ENCODE data around the gene DSCAML1.
A peak's percentile ranks its signal among the peaks of the same experiment; 100 is the strongest.
"Not testable (repeated sequence)": the region's sequence is repeated elsewhere in the genome, so short reads cannot be mapped to it uniquely, and the experiment has no call there.

Gene DSCAML1

DNA sequence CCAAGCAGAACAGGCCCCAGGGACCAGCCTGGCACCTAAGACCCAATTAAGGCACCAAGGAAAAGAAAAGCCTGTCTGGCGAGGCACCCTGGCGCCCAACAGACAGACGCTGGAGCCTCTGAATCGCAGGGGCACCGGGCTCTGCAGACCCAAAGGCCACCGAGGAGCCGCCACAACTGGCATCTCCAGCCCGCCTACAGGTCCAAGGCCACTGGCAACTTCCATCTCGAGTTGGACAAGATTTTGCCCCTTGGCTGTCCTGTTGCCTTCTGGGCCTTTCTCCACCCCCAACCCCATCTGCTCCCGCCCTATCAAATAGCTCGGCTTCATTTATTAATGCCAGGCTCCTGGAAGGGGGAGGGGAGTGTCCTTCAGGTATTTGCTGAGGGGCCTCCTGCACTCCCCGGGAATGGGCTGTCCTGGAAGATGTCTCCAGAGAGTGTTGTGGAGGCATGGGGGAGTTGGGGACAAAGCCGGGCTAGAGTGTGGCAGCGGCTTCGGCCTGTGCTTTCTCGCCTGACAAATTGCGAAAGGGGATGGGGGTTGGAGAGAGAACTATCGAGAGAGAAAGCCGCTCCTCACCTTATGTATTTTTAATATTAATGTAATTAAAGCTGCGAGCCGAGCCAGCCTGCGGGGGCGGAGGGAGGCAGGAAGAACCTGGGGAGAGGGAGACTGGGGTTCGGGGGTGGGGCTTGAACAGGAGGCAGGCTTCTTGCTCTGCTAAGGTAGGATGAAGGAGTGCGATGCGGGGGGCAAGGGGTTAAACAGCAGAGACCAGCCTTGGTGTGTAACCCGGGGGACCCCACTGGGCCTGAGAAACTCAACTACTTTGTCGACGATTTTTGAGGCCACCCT is 2.0 kb downstream of the DSCAML1 start:
- DNase-seq (ENCODE audit: low spot score) = no peak

- no peak for DNase-seq (ENCODE audit: low spot score)
Observed at GRCh38 chr11:117794135-117794534, 2.9 kb downstream of the DSCAML1 start.

DNA sequence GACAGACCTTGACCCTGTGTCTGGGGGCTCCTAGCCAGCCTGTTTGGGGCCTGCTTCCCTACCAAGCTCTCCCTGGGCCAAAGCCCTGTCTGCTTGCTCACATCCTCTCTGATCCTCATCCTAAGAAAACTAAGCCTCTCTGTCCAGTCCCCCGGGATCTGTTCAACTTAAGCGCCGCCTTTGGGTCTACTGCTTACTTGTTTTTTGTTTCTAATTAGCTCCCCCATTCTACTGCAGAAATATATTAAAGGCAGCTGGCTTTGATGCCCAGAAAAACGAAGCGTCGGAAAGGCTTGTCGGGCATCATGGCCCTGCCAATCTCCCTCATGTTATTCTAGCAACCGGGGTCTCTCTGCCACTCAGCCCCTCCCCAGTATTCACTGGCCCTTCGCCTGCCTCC is 3.4 kb downstream of the DSCAML1 start:
- DNase-seq (ENCODE audit: low spot score) = no peak

DNA sequence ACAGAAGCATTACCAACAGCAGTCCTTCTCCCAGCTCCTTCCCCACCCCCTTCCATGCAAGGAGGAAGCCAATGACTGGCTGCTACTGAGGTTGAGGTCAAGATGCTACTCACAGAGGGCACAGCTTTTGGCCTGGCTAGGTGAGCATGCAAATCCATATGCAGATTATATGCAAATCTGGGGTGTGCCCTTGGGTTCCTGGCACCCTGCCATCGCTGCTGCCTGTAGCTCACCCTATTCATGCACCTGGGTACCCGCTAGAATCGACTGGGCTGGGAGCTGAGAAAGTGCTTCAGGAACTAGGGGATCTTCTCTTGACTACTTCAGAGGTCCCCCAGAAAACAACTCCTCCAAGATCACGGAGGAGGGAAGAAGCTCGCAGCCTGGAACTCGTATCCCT is 4.0 kb downstream of the DSCAML1 start:
- DNase-seq (ENCODE audit: low spot score) = peak; percentile 77

DNA sequence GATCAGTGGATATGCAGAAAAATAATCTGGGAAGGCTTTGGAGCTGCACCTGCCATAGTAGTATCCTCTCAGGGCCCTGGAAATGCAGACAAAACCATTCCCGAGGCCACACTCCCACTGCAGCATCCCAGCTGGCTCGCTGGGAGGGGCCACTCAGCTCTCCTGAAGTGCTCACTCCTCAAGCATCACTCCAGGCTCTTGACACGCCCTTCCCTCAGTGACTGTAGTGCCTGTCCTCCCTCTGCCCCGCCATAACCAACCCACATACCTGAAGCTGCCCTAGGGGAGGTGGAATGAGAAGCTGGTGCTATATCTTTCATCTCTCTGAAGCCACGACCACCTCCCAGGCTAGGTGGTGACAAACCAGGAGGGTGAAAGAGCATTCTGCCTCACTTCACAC is 4.8 kb downstream of the DSCAML1 start:
- DNase-seq (ENCODE audit: low spot score) = no peak

GRCh38 chr11:117790279-117790678 is 6.7 kb downstream of the DSCAML1 start:
- no peak for DNase-seq (ENCODE audit: low spot score)

DNA sequence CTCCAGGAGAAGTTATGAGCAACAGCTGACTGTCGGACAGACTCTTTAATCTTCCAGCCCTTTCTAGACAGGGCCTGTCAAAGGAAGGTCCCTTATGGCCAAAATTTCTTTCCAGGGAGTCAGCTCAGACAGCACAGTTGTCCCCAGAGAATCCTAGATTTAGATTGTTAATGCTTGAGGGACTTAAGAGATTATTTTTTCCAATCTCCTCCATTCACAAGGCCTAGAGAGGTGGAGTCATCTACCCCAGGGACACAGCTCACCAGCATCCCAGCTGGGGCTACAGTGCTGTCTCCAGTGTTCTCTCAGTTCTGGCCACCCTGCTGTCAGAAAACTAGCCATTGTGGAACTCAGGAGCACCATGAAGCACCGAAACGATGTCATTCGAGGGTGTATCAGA is 7.8 kb downstream of the DSCAML1 start:
- no peak for DNase-seq (ENCODE audit: low spot score)

- no peak for DNase-seq (ENCODE audit: low spot score)
Observed at GRCh38 chr11:117786135-117786870, 10.7 kb downstream of the DSCAML1 start.

DNA sequence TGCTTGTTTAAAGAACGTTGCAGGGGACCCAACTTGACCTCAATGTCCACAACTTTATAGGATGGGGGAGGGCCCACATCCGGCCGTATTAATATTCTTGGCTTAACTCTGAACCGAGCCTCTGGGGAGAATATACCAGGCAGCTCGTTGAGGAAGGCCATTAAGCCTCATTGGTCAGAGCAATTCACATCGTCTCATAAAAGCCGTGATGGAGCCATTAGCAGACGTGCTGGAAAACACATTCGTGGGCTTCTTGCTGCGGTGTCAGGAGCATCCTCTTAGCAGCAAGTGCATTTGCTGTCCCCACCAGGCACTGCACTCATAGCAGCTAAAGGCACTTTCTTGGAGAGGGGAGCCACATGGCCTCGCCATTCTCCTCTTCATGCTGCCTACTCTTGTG is 14.9 kb downstream of the DSCAML1 start:
- no peak for DNase-seq (ENCODE audit: low spot score)

GRCh38 chr11:117781627-117782026 is 15.4 kb downstream of the DSCAML1 start:
- no peak for DNase-seq (ENCODE audit: low spot score)

GRCh38 chr11:117780456-117780855 is 16.6 kb downstream of the DSCAML1 start:
- no peak for DNase-seq (ENCODE audit: low spot score)

DNA sequence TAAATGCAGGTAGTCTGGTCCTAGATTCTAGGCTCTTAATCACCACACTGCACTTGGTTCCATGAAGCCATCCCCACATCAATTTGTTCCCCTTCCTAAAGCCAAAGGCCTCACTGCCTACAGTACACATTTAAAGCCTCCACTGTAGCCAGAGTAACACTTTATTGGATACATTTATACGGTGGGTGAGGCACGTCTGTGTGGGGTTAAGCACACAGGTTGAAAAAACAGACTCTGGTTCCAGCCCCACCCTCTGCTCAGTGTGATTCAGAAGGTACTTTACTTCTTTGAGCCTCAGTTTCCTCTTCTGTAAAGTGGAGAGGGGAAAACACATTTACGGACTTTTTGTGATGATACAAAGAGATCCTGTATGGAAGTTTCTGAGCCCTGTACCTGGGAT is 22.5 kb downstream of the DSCAML1 start:
- DNase-seq (ENCODE audit: low spot score) = no peak

DNA sequence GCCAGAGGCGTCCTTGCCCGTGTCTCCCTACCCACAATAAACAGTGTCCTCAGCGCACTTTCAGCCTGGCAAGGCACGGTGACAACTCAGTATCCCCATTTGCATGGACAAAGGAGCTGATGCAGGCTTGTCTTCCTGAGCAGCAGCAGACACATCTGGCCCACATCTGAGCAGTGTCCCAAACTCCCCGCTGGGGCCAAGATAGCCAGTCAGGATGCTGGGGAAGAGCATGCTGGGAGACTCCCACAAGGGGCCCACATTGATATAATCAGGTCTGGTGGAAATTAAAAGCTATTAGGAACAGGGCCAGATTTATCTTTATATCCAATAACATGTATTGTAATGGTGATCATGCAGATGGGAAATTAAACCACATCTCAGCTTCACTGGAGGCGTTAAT is 24.7 kb downstream of the DSCAML1 start:
- no peak for DNase-seq (ENCODE audit: low spot score)

DNA sequence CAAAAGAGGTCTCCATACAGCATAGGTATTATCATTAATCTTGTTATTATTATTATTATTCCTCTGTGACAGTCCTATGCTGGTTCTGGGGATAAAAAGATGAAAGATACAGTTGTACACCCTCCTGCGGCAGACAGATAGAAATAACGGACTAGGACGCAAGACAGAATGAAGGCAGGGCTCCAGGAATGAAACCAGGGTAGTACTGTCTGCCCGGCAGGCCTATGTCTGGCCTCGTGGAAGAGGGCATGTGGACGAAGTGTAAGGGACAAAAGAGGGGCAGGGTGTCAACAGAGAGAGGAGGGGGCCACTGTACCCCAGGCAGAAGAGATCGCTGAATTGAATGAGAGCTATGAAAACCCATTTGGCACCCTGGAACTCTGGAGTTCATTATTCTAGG is 25.2 kb downstream of the DSCAML1 start:
- no peak for DNase-seq (ENCODE audit: low spot score)

GRCh38 chr11:117771197-117771596 is 25.8 kb downstream of the DSCAML1 start:
- no peak for DNase-seq (ENCODE audit: low spot score)

DNA sequence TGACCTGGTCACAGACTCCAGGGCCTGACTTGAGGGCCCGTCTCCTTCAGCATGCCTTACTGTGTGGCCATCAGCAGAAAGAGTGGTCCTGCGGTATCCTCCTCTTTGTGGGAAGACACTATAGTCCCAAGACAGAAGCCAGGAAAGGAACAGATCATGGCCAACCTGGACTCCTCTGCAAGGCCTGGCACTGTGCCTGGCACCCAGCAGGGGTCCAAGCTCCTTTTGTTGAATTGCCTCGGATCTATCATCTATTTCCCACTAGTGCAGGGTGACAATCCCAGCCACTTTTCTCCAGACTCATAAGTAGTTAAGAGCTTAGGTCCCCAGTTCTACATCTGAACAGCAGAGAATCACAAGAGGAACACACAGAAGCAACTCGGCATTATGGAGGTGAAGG is 27.0 kb downstream of the DSCAML1 start:
- DNase-seq (ENCODE audit: low spot score) = no peak

GRCh38 chr11:117769533-117769932 is 27.5 kb downstream of the DSCAML1 start:
- no peak for DNase-seq (ENCODE audit: low spot score)

DNA sequence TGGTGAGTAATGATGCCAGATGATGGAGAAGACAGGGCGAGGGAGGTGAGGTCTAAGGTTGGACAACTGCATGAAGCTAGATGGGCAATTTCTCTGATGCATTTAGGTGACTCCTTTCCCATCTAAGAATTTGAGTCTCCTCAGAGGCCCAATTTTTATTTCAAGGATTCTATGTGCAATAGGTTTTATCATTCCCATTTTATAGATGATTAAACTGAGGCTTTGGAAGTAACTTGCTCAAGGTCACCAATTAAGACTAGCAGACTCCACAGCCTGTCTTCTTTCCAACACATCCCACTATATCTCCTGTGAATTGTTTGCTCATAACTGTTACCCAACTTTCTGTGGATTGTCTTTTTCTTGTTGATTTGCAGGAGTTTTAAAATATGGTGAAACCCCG is 28.5 kb downstream of the DSCAML1 start:
- no peak for DNase-seq (ENCODE audit: low spot score)

DNA sequence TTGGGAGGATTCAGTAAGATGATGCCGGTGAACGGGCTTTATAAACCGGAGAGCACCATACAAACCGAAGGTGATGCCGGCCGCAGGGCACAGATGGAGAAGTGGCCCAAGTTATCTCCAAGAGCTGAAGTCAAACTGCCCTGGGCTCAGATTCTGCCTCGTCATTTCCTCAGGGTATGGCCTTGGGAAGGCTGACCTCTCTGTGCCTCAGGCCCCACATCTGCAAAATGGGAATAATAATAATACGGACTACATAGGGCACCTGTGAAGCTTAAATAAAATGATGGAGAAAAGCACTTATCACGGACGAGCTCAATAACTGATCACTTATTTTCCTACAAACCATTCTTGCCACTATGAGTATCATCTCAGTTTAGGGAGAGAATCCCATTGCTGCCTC is 29.9 kb downstream of the DSCAML1 start:
- no peak for DNase-seq (ENCODE audit: low spot score)

- no peak for DNase-seq (ENCODE audit: low spot score)
Observed at GRCh38 chr11:117766576-117766975, 30.4 kb downstream of the DSCAML1 start.

GRCh38 chr11:117766026-117766425 is 31.0 kb downstream of the DSCAML1 start:
- no peak for DNase-seq (ENCODE audit: low spot score)

GRCh38 chr11:117765068-117765467 is 31.9 kb downstream of the DSCAML1 start:
- DNase-seq (ENCODE audit: low spot score) = no peak

DNA sequence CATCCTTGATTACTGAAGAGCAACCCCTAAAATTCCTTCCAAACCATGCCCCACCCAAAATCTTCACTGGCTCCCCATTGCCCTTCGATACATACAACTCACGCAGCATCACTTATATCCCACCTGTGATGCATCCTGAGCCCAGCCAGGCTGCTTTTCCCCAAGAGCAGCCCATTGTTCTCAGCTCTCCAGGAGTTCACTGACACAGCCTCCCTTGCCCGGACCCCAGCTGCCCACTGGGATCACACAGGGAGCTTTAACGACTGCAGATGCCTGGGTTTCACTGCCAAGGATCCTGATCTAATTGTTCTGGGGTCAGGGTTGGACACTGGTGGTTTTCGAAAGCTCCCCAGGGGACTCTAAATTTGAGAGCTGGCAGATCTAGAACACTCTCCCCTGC is 33.6 kb downstream of the DSCAML1 start:
- not testable (repeated sequence) for DNase-seq (ENCODE audit: low spot score)

GRCh38 chr11:117761993-117762392 is 35.0 kb downstream of the DSCAML1 start:
- no peak for DNase-seq (ENCODE audit: low spot score)

All from NAMALWA (cell line).